AG04450 (cell line): ENCODE measurements around the gene ASB7. TPM values are rescaled to one million over a fixed set of nuclear protein-coding genes. Genes with fewer than 3 reads are reported as not detected.
A peak's percentile ranks its signal among the peaks of the same experiment; 100 is the strongest.

Experiments used
- CTCF ChIA-PET: fragments of 300-600, 350-600 bp; formaldehyde crosslinking; extraction: SDS; loops from one replicate; lab custom pipeline; 2022; ENCODE audit warnings: antibody characterized with exemption, inconsistent platforms; lab: Charles Lee
- POLR2A ChIA-PET: fragments of 350-600 bp; formaldehyde crosslinking; extraction: SDS; loops from one replicate; lab custom pipeline; 2021; ENCODE audit warnings: antibody characterized with exemption, inconsistent platforms; lab: Yijun Ruan, JAX
- DNase-seq: peaks from one replicate; pipeline ENCODE4 v3.0.0-alpha.2; 2011; ENCODE audit warnings: low read depth, low spot score
- H3K27ac ChIP-seq: one replicate; pipeline ENCODE4 v1.5.1; 2012; ENCODE audit warnings: low read depth, low read length, control low read depth
- H3K27me3 ChIP-seq: one replicate; pipeline ENCODE4 v1.6.0; 2012; ENCODE audit warnings: low read length; ENCODE audit not compliant: control insufficient read depth, insufficient read depth
- H3K4me3 ChIP-seq: 2 replicates; pipeline ENCODE4 v1.5.1; 2011; ENCODE audit warnings: mild to moderate bottlenecking, low read depth, low read length, control low read depth
- H3K9me3 ChIP-seq: 2 replicates; pipeline ENCODE4 v1.5.1; 2012; ENCODE audit warnings: low read length; ENCODE audit not compliant: control insufficient read depth, insufficient read depth
- polyA plus RNA-seq: library from polyadenylated mRNA; depleted of rRNA; stranded (reverse); fragments of >200 nt; gene quantifications from 2 replicates; pipeline ENCODE4 v1.2.3, GENCODE V29; 2011
- TF ChIP-seq, protein P1 (sequence below): IDR thresholded peaks from 2 replicates; pipeline ENCODE4 v1.5.1; 2011; ENCODE audit warnings: low read depth, low read length, control low read depth, inconsistent platforms

The ASB7 gene
- polyA plus RNA-seq, 1 experiment: 13.4 TPM

DNA sequence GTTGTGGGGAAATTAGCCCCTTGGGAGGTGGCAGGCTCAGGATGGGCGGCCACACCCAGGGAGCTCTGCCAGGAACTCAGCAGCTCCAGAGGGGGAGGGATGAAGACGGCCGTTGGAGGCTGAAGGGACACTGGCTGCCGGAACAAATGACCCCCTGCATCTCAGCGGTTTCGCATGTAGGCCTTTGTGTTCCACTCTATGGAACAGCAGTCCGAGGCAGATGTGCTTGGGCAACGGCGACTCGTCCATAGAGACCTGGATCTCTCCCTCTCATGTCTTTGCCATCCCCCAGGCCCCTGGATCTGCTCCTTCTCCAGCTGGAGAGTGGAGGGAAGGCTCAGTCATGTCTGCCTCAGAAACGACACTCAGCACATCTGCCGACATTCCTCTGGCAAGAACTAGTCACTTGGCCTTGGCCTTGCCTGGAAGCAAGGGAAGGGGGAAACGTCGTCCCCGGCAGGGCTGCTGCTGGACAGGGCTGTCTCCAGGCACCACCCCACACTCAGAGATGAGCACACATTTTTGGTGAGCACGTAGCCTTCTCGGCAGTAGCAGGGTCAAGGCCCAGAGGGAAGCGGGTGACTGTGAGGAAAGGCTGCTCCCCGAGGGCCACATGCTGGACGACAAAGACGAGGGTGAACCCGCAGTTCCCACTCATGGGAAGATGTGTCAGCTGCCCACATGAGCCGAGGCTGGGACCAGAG is 83.8 kb downstream of the ASB7 start:
- CTCF ChIA-PET: no interaction called here
- no peak for DNase-seq
- TF ChIP-seq, protein P1, sequence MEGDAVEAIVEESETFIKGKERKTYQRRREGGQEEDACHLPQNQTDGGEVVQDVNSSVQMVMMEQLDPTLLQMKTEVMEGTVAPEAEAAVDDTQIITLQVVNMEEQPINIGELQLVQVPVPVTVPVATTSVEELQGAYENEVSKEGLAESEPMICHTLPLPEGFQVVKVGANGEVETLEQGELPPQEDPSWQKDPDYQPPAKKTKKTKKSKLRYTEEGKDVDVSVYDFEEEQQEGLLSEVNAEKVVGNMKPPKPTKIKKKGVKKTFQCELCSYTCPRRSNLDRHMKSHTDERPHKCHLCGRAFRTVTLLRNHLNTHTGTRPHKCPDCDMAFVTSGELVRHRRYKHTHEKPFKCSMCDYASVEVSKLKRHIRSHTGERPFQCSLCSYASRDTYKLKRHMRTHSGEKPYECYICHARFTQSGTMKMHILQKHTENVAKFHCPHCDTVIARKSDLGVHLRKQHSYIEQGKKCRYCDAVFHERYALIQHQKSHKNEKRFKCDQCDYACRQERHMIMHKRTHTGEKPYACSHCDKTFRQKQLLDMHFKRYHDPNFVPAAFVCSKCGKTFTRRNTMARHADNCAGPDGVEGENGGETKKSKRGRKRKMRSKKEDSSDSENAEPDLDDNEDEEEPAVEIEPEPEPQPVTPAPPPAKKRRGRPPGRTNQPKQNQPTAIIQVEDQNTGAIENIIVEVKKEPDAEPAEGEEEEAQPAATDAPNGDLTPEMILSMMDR: no peak
- peaks cover 3% of the 10 kb centered on the region for H3K9me3 ChIP-seq
- peak overlapping the region; percentile 71 for H3K27ac ChIP-seq
- H3K27me3 ChIP-seq: no peaks in the 10 kb centered on the region
- no peak overlapping the region for H3K4me3 ChIP-seq
- POLR2A ChIA-PET: no interaction called here

GRCh38 chr15:100686725-100687473 is 84.5 kb downstream of the ASB7 start:
- CTCF ChIA-PET: interaction anchor here (1.3 kb wide), 2 partner anchors 230 to 321 kb away, joined by 3 to 4 read pairs; no protein-coding TSS in a partner anchor
- Histone ChIP-seq H3K4me3 (peak overlapping the region; percentile 23; the same call in 1 of the 2 replicates), H3K27ac (peak overlapping the region; percentile 77), H3K9me3 (peaks cover under 1% of the 10 kb centered on the region), H3K27me3 (no peaks in the 10 kb centered on the region)
- TF ChIP-seq, protein P1: no peak
- DNase-seq: no peak
- POLR2A ChIA-PET: no interaction called here

DNA sequence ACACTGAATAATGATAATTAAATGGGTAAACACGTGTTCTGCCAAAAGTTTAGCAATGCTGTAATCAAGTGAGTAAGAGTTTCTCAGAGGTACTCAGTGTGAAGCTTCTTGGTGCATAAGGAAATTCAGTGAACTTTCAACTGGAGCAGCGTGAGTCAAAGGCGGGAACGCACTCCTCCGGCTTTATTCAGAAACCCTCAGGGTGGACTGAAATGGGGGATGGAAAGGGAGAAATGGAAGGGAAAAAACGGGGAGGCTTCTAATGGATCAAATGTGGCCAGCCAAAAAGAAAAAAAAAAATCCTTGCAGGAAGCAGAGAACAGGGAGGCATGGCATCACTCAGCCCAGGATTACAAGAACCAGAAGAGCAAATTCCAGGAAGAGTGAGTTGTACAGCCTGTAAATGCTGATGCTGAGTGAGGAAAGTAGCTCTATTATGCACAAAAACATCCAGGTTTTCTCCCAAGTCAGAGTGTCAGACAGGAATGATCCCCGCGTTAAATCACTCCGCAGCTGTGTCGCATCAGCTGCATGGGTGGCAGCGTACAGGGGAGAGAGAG is 85.3 kb downstream of the ASB7 start:
- POLR2A ChIA-PET: no interaction called here
- H3K9me3 ChIP-seq: no peaks in the 10 kb centered on the region; the same call in 1 of the 2 replicates
- DNase-seq: no peak
- CTCF ChIA-PET: interaction anchor here (0.6 to 1.3 kb wide), 3 partner anchors 229 to 337 kb away, joined by 3 to 4 read pairs (median 3); no protein-coding TSS in a partner anchor
- TF ChIP-seq, protein P1: no peak
- H3K27ac ChIP-seq: peak overlapping the region; percentile 85
- H3K4me3 ChIP-seq: peak overlapping the region; percentile 20; the same call in 1 of the 2 replicates
- H3K27me3 ChIP-seq: no peaks in the 10 kb centered on the region

GRCh38 chr15:100688549-100689120 is 86.2 kb downstream of the ASB7 start:
- POLR2A ChIA-PET: no interaction called here
- DNase-seq: no peak
- Histone ChIP-seq H3K9me3 (no peaks in the 10 kb centered on the region; the same call in 1 of the 2 replicates), H3K27ac (peak overlapping the region; percentile 85), H3K4me3 (no peak overlapping the region), H3K27me3 (no peaks in the 10 kb centered on the region)
- CTCF ChIA-PET: interaction anchor here (0.5 kb wide), 1 partner anchor 16 kb away, joined by 9 read pairs; no protein-coding TSS in a partner anchor
- TF ChIP-seq, protein P1: no peak
